ENCODE measurements around the gene SMYD5. TPM values are rescaled to one million over a fixed set of nuclear protein-coding genes. Genes with fewer than 3 reads are reported as not detected.

Gene SMYD5
- total and polyA plus RNA-seq, 9 of the 15 experiments (the other 6 are each of a cell fraction or from before 2014, with no cell fraction given), result 11.4 to 56.8 (median 32.0) TPM

GRCh38 chr2:73237168-73237567, 23.1 kb downstream of the SMYD5 start (continued):
- TF ChIP-seq ZNF609 (CRISPR knock-in tag; IDR thresholded peaks at IDR 0.05; ENCODE audit: borderline replicate concordance), result no peak
- no peak for TF ChIP-seq ZNF445 (CRISPR knock-in tag; IDR thresholded peaks at IDR 0.05; ENCODE audit: low read depth)
- TF ChIP-seq TCF7L2 (IDR thresholded peaks at IDR 0.05; ENCODE audit: low read depth, low read length), result no peak
- no peak for TF ChIP-seq EZH2 (IDR thresholded peaks at IDR 0.05; ENCODE audit: borderline replicate concordance, low read depth, low read length)

DNA sequence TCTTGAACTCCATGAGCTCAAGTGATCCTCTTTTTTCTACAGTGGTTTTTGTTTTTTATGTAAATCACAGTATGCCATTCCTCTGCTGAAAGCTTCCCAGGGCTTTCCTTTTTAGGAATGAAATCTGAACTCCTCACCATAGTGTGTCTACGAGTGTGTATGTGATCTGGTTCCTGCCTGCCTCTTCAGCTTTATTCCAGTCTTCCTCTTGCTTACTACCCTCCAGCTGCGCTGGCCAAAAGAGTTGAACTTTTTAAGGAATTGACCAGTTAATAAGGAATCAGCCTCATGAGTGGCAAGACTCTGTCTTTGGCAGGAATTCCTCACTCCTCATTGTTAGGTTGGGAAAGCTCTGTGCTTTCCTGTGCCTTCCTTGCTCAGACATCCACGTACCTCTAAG, 24.1 kb downstream of the SMYD5 start:
- FAIRE-seq (no peak), ATAC-seq (no peak), DNase-seq (ENCODE audit: extremely low read depth in 1 of 4, low spot score in 3 of 4) (no peak)
- Histone ChIP-seq H3K9me3 (replicated peaks; ENCODE audit: control insufficient read depth, insufficient read depth, low read depth, low read length) (no peaks in the 10 kb centered on the region), H3K9me1 (ENCODE audit: control insufficient read depth, insufficient read depth, low read length) (peaks cover 11% of the 10 kb centered on the region), H3K79me2 (ENCODE audit: control insufficient read depth, insufficient read depth, low read length) (peaks cover 88% of the 10 kb centered on the region), H3K4me1 (replicated peaks in 1 of 2; ENCODE audit: control insufficient read depth in 2 of 2, insufficient read depth in 2 of 2, low read length in 2 of 2) (peaks cover 9 to 20% of the 10 kb centered on the region in 2 experiments; a peak in 3 of 5 replicates), H3K4me2 (ENCODE audit: insufficient read depth, low read length) (no peak overlapping the region), H2AFZ (ENCODE audit: low read depth, low read length) (no peak overlapping the region), H3K27ac (ENCODE audit: extremely low read depth, low read depth, low read length) (no peak overlapping the region), H3K9ac (ENCODE audit: insufficient read depth in 1 of 2, low read depth in 2 of 2, low read length in 2 of 2) (no peak overlapping the region), H3K4me3 (no peak overlapping the region), H3K27me3 (ENCODE audit: control insufficient read depth in 2 of 2, insufficient read depth in 2 of 2, low read length in 2 of 2) (no peaks in the 10 kb centered on the region), H4K20me1 (replicated peaks; ENCODE audit: control insufficient read depth, insufficient read depth, low read length) (peaks cover 49% of the 10 kb centered on the region), H3K36me3 (ENCODE audit: control insufficient read depth, insufficient read depth, low read length) (peaks cover 77% of the 10 kb centered on the region)
- no peak for TF ChIP-seq HMG20A (CRISPR knock-in tag; conservative IDR thresholded peaks at IDR 0.05)
- TF ChIP-seq ZNF76 (CRISPR knock-in tag; IDR thresholded peaks at IDR 0.05; ENCODE audit: borderline replicate concordance), result no peak
- no peak for TF ChIP-seq ELF1 (tag; IDR thresholded peaks at IDR 0.05)
- no peak for TF ChIP-seq NFATC3 (IDR thresholded peaks at IDR 0.05)
- TF ChIP-seq THAP7 (CRISPR knock-in tag; IDR thresholded peaks at IDR 0.05), result no peak
- no peak for TF ChIP-seq CREM (IDR thresholded peaks at IDR 0.05; ENCODE audit: low read depth)
- no peak for TF ChIP-seq ZNF766 (CRISPR knock-in tag; conservative IDR thresholded peaks at IDR 0.05)
- no peak for TF ChIP-seq CXXC5 (CRISPR knock-in tag; IDR thresholded peaks at IDR 0.05)
- intact Hi-C loops (cut with micrococcal nuclease), result no loop called here
- no TSS peak for BruUV-seq (replicated peaks)
- in situ Hi-C loops (cut with MboI), result no loop called here
- 74% methylated on average over 3 of the region's 3 CpGs for WGBS (ENCODE audit: insufficient coverage, low coverage, missing lambda C conversion rate)
- ChIA-PET POLR2A (interaction anchor here (0.7 to 3.6 kb wide), 6 partner anchors 9 to 308 kb away, joined by 3 to 14 read pairs (median 4); no protein-coding TSS in a partner anchor), CTCF (ENCODE audit: low intra/inter-chr PET ratio) (no interaction called here)

Data from K562 (cell line).